Measurements from ENCODE around the gene NPC1.
"Not testable (repeated sequence)": the region's sequence is repeated elsewhere in the genome, so short reads cannot be mapped to it uniquely, and the experiment has no call there.

The NPC1 gene

GRCh38 chr18:23608211-23608610, 21.9 kb upstream of the NPC1 start:
- no peak for DNase-seq

- no peak for DNase-seq
Measured at GRCh38 chr18:23605941-23606340, 19.6 kb upstream of the NPC1 start.

- DNase-seq, result no peak
Measured at GRCh38 chr18:23599809-23600208, 13.5 kb upstream of the NPC1 start.

- DNase-seq, result no peak
Measured at GRCh38 chr18:23596183-23596582, 9.9 kb upstream of the NPC1 start.

GRCh38 chr18:23595591-23595990, 9.3 kb upstream of the NPC1 start:
- DNase-seq, result no peak

GRCh38 chr18:23593720-23594119, 7.4 kb upstream of the NPC1 start:
- no peak for DNase-seq

- no peak for DNase-seq
Measured at GRCh38 chr18:23592911-23593310, 6.6 kb upstream of the NPC1 start.

- DNase-seq, result no peak
Measured at GRCh38 chr18:23591011-23591410, 4.7 kb upstream of the NPC1 start.

- no peak for DNase-seq
Measured at GRCh38 chr18:23588836-23589560, 2.7 kb upstream of the NPC1 start.

GRCh38 chr18:23587220-23587642, 925 bp upstream of the NPC1 start:
- no peak for DNase-seq

- DNase-seq, result no peak
Measured at GRCh38 chr18:23585897-23586248, 433 bp downstream of the NPC1 start.

GRCh38 chr18:23585007-23585871, 1.1 kb downstream of the NPC1 start:
- DNase-seq, result peak; percentile 46

GRCh38 chr18:23584019-23584983, 2.0 kb downstream of the NPC1 start:
- no peak for DNase-seq

- no peak for DNase-seq
Measured at GRCh38 chr18:23583071-23583865, 3.0 kb downstream of the NPC1 start.

GRCh38 chr18:23580677-23581367, 5.5 kb downstream of the NPC1 start:
- DNase-seq, result no peak

GRCh38 chr18:23578891-23579653, 7.2 kb downstream of the NPC1 start:
- no peak for DNase-seq

- no peak for DNase-seq
Measured at GRCh38 chr18:23578067-23578701, 8.1 kb downstream of the NPC1 start.

- not testable (repeated sequence) for DNase-seq
Measured at GRCh38 chr18:23577521-23577920, 8.8 kb downstream of the NPC1 start.

- no peak for DNase-seq
Measured at GRCh38 chr18:23575309-23575651, 11.0 kb downstream of the NPC1 start.

- no peak for DNase-seq
Measured at GRCh38 chr18:23574611-23575308, 11.5 kb downstream of the NPC1 start.
